ENCODE measurements around the gene FOXF2. TPM values are rescaled to one million over a fixed set of nuclear protein-coding genes. Genes with fewer than 3 reads are reported as not detected.
"Not testable (repeated sequence)": the region's sequence is repeated elsewhere in the genome, so short reads cannot be mapped to it uniquely, and the experiment has no call there.

FOXF2 gene
- 1.1 and 2.0 TPM in 2 replicates for total RNA-seq (2014; rRNA removed; shearing (Covaris generic))

- DNase-seq (ENCODE audit: low read depth), result peak; percentile 37
These were observed at the start of gene FOXF2 for GRCh38 chr6:1389369-1390132. FOXF2 (plus strand) TSS chr6:1389576; CDS start chr6:1389948, 372 bp downstream.

GRCh38 chr6:1346101-1346500 is 43.3 kb upstream of the FOXF2 start:
- no peak for DNase-seq (ENCODE audit: low read depth)

GRCh38 chr6:1346558-1347091 is 42.8 kb upstream of the FOXF2 start:
- peak; percentile 51 for DNase-seq (ENCODE audit: low read depth)

GRCh38 chr6:1347161-1347560 is 42.2 kb upstream of the FOXF2 start:
- no peak for DNase-seq (ENCODE audit: low read depth)

GRCh38 chr6:1348675-1349074 is 40.7 kb upstream of the FOXF2 start:
- no peak for DNase-seq (ENCODE audit: low read depth)

- DNase-seq (ENCODE audit: low read depth), result no peak
These were observed 39.7 kb upstream of the FOXF2 start for GRCh38 chr6:1349655-1350054.

GRCh38 chr6:1351381-1352008 is 37.9 kb upstream of the FOXF2 start:
- DNase-seq (ENCODE audit: low read depth), result no peak

- DNase-seq (ENCODE audit: low read depth), result not testable (repeated sequence)
These were observed 34.3 kb upstream of the FOXF2 start for GRCh38 chr6:1355068-1355467.

- DNase-seq (ENCODE audit: low read depth), result not testable (repeated sequence)
These were observed 27.7 kb upstream of the FOXF2 start for GRCh38 chr6:1361717-1362116.

GRCh38 chr6:1362643-1363042 is 26.7 kb upstream of the FOXF2 start:
- DNase-seq (ENCODE audit: low read depth), result no peak

- no peak for DNase-seq (ENCODE audit: low read depth)
These were observed 26.1 kb upstream of the FOXF2 start for GRCh38 chr6:1363298-1363697.

GRCh38 chr6:1363729-1364572 is 25.4 kb upstream of the FOXF2 start:
- DNase-seq (ENCODE audit: low read depth), result no peak

- no peak for DNase-seq (ENCODE audit: low read depth)
These were observed 24.6 kb upstream of the FOXF2 start for GRCh38 chr6:1364791-1365190.

GRCh38 chr6:1365686-1366085 is 23.7 kb upstream of the FOXF2 start:
- DNase-seq (ENCODE audit: low read depth), result no peak

GRCh38 chr6:1367771-1368170 is 21.6 kb upstream of the FOXF2 start:
- no peak for DNase-seq (ENCODE audit: low read depth)

- no peak for DNase-seq (ENCODE audit: low read depth)
These were observed 20.4 kb upstream of the FOXF2 start for GRCh38 chr6:1368940-1369339.

GRCh38 chr6:1369695-1370094 is 19.7 kb upstream of the FOXF2 start:
- not testable (repeated sequence) for DNase-seq (ENCODE audit: low read depth)

- no peak for DNase-seq (ENCODE audit: low read depth)
These were observed 17.4 kb upstream of the FOXF2 start for GRCh38 chr6:1371933-1372332.

GRCh38 chr6:1372690-1373089 is 16.7 kb upstream of the FOXF2 start:
- DNase-seq (ENCODE audit: low read depth), result no peak

- no peak for DNase-seq (ENCODE audit: low read depth)
These were observed 12.7 kb upstream of the FOXF2 start for GRCh38 chr6:1376653-1377052.

- no peak for DNase-seq (ENCODE audit: low read depth)
These were observed 11.8 kb upstream of the FOXF2 start for GRCh38 chr6:1377526-1377925.
